GM21367 (cell line): ENCODE data around the gene C15orf62.

Source experiments
- ATAC-seq: cut with Tn5 transposase; IDR thresholded peaks from one replicate; pipeline ENCODE4 v1.9.1; 2021; ENCODE audit not compliant: unreplicated experiment

C15orf62 gene

DNA sequence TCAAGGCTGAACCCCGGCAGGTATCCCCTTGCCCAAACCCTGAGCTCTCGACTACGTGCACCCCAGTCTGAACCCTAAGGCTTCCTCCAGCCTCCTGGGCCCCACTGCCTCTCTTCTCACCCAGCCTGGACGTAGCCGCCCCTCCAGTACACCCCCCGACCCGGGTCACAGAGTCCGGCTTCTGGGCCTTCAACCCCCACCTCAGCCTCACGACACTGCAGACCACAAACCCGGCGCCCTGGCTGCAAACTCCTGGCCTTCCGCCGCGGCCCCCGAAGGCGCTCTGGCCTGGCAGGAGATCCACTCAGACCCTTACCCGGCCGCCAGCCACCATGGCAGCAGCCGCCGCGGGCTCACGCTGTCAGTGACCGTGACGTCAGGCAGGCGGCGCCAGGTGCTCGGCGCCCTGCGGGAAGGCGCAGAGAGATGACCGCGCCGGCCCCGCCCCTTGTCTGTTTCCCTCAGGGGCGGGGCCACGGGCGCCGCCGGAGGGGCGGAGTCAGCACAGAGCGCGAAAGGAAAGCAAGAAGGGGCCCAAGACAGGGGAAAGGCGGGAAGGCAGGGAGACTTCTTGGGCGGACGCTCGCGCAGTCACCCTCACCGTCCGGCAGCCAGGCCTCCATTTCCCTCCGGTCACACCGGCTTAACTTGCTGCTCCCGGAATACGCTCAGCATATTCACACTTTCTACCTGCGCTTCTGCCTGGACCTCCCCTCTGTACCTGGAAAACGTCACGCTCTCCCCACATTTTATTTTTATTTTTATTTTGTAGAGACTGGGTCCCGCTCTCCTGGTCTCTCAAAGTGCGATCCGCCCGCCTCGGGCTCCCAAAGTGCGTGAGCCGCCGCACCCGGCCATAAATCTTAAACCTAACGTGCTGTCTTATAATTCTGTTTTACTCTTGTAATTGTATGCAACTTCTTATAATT is 14.6 kb upstream of the C15orf62 start, which contains the start of gene RMDN3:
Gene RMDN3 (minus strand): TSS at position 372 of the 929 bp plus-strand sequence. CDS start 471 bp downstream, outside the sequence.
- ATAC-seq: peak; percentile 79

DNA sequence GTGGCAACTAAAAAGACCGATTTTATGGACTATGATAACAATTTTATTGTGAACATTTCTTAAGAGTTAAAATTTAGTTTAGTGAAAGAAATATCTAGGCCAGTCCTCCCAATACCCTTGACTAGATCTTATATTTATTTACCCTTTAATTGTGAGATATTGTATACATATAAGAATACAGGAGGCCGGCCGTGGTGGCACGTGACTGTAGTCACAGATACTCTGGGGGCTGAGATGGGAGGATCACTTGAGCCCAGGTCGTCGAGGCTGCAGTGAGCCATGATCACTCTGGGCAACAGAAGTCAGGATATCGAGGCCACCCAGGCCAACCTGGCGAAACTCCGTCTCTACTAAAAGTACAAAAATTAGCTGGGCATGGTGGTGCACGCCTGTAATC is 14.0 kb upstream of the C15orf62 start:
- ATAC-seq: no peak

DNA sequence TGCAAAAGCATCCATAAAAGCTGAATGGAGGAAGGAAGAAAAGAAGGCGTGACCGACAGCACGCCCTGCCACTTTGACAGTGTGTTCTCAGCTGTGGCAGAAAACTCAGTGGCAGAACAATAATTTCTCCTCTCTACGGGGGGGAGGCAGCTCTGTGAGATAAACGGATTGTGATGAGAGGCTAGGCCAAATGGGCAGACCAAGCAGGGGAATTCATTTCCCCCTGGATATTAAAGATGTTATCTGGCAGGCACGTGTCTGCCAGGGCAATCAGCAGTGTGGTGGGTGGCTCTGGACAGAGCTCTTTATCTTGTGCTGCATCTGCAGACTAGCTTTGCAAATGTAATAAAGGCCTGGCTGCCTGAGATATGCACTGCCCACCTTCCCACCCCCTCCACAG is 12.8 kb upstream of the C15orf62 start:
- ATAC-seq: no peak

GRCh38 chr15:40759961-40760360 is 9.8 kb upstream of the C15orf62 start:
- no peak for ATAC-seq

DNA sequence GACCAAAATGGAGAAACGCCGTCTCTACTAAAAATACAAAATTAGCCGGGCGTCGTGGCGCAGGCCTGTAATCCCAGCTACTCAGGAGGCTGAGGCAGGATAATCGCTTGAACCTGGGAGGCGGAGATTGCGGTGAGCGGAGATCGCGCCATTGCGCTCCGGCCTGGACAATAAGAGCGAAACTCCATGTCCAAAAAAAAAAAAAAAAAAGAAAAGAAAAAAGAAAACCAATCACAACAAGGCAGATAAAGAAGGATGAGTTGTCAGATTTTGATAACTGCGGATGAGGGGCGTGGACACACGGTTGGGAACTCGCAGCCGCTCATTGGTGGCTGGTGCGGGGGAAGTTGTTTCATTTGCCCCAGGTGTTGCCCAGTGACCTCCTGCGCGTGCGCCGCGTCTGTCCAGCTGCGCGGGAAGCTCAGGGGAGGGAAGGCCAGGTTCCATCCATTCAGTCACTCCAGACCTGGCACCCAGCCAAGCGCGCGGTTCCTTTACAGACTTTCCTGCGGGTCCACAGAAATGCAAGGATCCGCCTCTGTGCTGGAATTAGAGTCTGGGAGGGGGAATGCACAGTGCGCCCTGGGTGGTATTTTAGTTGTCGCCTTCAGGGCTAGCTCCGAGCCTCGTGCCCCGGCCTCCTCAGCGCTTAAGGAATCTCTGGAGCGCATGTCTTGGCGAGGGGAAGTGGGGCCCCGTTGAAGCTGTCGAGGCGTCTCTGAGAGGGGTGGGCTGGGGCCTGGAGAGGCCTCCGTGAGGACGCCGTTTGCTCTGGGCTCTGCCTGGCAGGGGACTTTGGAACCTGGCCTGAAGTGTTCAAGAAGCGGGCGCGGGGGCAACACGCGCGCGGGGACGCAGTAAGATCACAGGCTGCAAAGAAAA is 6.6 kb upstream of the C15orf62 start:
- ATAC-seq: no peak

DNA sequence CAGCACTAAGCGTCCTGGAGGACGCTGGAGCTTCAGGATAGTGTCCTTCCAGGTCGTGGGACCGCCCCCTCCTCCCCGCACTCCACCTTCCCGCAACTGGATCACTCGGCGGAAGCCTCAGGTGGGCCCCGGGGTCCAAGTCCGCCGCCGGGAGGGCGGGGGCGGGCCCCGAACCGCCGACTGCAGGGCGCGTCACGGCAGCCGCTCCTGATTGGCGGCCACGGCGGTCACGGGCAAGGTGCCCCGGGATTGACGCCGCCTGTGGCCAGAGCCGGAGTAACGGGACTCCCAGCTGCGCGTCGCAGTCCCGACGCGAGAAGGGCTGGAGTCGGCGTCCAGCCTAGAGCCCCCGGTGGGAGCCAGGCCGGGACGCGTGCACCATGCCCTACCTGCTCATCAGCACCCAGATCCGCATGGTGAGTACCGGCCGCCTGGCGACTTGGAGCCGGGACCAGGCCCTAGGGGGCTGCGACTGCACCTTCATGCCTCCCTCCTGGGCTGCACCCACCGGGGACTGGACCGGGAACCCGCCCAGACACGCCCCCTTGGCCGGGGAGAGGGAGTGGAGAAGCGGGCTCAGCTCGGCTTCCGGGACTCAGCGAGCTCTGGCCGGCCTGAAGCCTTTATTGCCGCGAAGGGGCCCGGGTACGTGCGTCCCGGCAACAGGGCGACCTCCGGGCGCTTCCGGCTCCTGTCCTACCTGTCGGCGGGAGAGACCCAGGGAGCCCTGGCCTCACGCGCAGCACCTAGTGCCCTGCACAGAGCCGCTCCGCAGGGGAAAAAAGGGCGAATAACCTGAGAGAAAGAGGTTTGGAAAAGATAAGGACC is 5.8 kb upstream of the C15orf62 start, which contains the start of gene GCHFR:
Gene GCHFR (plus strand): TSS at position 268 of the 828 bp plus-strand sequence. CDS start 113 bp downstream, at position 381.
- peak; percentile 49 for ATAC-seq

DNA sequence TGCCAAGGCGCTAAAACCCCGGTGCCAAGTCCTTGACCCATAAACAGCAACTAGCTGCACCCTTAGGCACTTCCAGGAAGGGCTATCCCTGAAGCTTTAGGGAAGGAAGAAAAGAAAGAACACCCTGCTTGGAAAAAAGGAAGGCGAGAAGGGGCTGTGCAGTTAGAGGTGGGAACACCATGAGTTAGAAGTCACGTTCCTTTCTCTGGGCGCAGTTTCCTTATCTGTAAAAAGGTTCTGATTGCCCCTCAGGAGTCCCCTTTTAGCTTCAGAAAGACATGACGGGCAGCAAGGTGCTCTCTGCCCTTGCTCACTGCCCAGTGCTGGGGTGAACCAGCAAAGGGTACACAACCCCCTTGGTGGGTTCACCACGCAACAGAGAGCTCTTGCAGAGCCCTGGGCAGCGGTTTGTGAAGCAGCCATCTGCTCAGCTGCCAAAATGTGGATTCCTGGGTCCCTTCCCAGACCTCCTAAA is 5.1 kb upstream of the C15orf62 start:
- ATAC-seq: no peak

DNA sequence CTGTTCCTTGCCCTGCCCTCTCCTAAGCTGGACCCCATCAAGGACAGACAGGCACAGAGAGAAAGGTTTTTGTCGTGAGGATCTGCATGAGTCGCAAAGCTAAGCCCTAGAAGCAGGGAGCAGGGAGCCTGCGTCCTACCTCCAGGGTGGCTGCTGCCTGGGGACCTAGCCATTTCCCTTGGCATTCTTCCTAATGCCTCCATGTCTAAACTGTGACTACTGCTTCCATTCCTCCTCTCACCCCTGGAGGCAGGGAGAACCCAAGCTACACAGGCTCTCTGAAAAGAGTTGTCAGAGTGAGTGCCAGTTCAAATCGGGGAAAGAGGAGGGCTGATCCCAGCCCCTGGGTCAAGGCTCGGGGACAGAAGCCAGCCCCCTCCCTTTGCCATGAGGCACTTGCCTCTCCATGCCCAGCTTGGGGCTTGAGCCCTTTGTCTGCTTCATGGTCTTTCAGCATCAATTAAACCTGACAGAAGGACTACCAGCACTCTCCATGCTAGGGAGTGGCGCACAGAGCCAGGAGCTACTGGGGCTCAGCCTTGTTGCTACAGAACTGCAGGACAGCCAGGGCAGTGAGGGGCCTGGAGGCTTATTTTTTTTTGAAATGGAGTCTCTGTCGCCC is 3.5 kb upstream of the C15orf62 start:
- no peak for ATAC-seq

- no peak for ATAC-seq
Measured at GRCh38 chr15:40766906-40767837, 2.6 kb upstream of the C15orf62 start.

- ATAC-seq: no peak
Measured at GRCh38 chr15:40767838-40768500, 1.8 kb upstream of the C15orf62 start.

DNA sequence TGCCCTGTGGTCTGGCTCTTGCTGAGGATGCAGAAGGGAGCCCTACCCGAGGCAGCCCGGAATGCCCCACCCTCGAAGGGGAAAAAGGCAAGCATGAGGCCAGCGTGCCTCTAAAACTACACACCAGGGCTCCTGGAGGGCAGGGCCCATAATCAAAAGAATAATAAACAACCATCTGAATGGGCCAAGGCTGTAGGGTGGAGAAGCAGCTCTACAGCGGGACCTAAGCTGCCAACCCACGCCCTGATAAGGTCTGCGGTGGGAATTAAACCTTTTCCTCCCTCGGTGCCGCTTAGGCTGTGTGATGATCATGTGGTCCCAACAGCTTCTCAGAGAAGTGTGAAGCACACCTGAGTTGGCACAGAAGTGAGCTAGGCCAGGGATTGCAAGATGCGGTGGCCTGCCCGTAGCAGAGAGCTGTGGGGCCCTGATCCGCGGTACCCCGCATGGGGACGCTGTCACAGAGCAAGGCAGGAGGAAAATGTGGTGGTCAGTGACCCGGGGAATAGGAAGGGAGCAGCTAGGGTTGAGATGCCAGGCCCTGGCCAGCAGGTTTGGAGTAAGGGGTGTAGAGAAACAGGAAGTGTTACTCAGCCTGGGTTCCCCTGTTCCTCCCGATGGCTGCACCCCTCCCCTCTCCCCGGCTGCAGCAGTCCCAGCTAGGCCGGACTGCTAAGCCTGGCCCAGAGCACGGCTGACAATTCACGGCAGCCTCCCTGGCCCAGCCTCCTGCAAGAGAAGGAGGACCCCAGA is 1.1 kb upstream of the C15orf62 start:
- peak; percentile 11 for ATAC-seq

GRCh38 chr15:40770147-40770721 is 454 bp downstream of the C15orf62 start:
- no peak for ATAC-seq

- no peak for ATAC-seq
Measured at GRCh38 chr15:40771242-40771641, 1.5 kb downstream of the C15orf62 start.

DNA sequence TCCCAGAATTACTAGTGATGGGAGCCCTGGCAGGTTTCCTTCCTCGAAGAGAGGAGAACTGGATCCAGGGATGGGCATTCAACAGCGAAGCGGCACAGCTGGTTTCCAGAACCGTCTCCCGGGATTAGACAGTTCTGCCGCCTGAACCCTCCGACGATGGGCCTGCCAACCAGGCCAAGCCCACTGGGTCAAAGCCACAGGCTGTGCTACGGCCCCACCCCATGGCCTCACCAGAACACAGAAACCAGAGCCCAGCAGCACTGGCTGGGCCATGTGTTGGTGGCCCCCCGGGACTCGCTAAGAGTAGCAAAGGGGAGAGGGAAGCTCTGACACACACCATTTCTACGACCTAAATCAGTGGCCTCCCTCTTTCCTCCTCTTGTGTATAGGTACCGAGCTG is 2.2 kb downstream of the C15orf62 start:
- ATAC-seq: no peak

DNA sequence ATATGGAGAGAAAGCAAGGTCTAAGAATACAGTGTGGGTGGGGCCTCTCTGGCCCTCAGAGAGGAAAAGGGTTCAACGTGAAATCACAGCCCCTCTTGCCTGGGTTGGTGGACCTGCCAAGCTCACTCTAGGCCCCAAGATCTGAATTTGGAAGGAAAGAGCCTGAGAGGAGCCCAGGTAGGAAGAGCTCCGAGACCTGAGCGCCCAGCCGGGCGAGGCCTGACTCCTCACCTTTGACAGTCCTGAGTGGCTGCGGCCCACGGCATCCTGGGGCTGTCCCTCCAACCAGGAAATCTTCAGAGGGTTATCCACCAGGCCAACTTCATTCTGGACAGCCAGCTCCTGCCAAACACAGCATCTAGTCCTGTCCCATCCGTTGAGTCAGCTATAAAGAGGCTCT is 3.7 kb downstream of the C15orf62 start:
- ATAC-seq: no peak

DNA sequence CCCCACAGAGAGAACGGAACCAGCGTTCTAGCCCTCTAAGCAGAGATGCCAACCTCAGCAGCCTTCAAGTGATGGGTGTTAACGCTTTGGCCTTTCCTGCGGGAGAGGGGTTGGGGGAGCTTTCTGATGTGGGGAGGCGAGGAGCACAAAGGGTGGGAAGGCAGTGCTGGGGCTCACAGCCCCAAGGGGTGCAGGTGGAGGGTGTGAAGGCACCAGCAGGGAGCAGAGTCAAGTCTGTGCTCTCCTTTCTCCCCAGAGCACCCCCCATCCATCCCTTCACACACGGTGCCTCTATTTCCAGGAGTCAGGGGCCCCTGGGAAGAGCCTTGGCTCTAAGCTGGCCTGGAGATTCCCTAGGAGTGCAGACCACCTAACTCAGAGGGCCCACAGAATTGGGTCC is 4.1 kb downstream of the C15orf62 start:
- ATAC-seq: no peak

DNA sequence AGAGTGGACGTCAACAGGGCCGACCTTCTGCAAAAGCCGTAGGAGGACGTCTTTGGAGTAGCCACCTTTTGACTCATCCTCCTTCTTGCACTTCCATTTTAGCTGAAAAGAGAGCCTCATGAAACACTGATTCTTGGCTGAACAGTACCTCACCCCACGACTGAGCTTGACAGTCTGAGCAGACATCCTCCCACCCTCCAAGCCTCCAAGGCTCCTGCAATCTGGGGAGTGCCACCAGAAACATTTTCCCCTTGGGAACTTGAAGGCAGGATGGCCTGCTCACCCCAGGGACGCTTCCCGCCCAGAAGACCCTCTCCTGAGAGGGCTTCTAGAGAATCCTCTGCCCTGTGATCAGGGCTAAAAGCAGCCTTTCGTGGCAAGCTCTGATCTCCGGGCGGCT is 5.2 kb downstream of the C15orf62 start:
- no peak for ATAC-seq
